HEK293T (cell line): ENCODE data around the gene MYO15A.

ENCODE experiments used
- ARNT ChIP-seq: fragments of 450-650 bp; IDR thresholded peaks from 2 replicates; pipeline ENCODE4 v1.6.1; 2017; ENCODE audit warnings: mild to moderate bottlenecking
- BHLHE40 ChIP-seq: fragments of 450-650 bp; IDR thresholded peaks from 2 replicates; pipeline ENCODE4 v1.6.1; 2016; ENCODE audit warnings: mild to moderate bottlenecking, moderate library complexity, borderline replicate concordance
- CTBP1 ChIP-seq: fragments of 450-650 bp; IDR thresholded peaks from 2 replicates; pipeline ENCODE4 v1.6.1; 2016; ENCODE audit warnings: borderline replicate concordance
- ELF4 ChIP-seq: fragments of 450-650 bp; IDR thresholded peaks from 2 replicates; pipeline ENCODE4 v1.6.1; 2017; ENCODE audit warnings: antibody characterized with exemption
- FOXK2 ChIP-seq: fragments of 450-650 bp; IDR thresholded peaks from 2 replicates; pipeline ENCODE4 v1.6.1; 2016; ENCODE audit warnings: mild to moderate bottlenecking
- FOXM1 ChIP-seq: fragments of 450-650 bp; IDR thresholded peaks from 2 replicates; pipeline ENCODE4 v1.6.1; 2017; ENCODE audit warnings: mild to moderate bottlenecking, borderline replicate concordance
- HDGF ChIP-seq: fragments of 450-650 bp; IDR thresholded peaks from 2 replicates; pipeline ENCODE4 v1.6.1; 2017; ENCODE audit warnings: antibody characterized with exemption, borderline replicate concordance
- L3MBTL2 ChIP-seq: fragments of 450-650 bp; conservative IDR thresholded peaks from 2 replicates; pipeline ENCODE4 v1.6.1; 2016; ENCODE audit warnings: mild to moderate bottlenecking
- NFRKB ChIP-seq: fragments of 450-650 bp; IDR thresholded peaks from 2 replicates; pipeline ENCODE4 v1.6.1; 2016; ENCODE audit warnings: mild to moderate bottlenecking, moderate library complexity
- SP1 ChIP-seq: fragments of 450-650 bp; IDR thresholded peaks from 2 replicates; pipeline ENCODE4 v1.6.1; 2017
- SUZ12 ChIP-seq: fragments of 450-650 bp; IDR thresholded peaks from 2 replicates; pipeline ENCODE4 v1.6.1; 2016; ENCODE audit warnings: mild to moderate bottlenecking
- ZNF384 ChIP-seq: fragments of 450-650 bp; IDR thresholded peaks from 2 replicates; pipeline ENCODE4 v1.6.1; 2016
- TF ChIP-seq, protein P1 (sequence below): fragments of 450-650 bp; IDR thresholded peaks from 2 replicates; pipeline ENCODE4 v1.6.1; 2016

DNA sequence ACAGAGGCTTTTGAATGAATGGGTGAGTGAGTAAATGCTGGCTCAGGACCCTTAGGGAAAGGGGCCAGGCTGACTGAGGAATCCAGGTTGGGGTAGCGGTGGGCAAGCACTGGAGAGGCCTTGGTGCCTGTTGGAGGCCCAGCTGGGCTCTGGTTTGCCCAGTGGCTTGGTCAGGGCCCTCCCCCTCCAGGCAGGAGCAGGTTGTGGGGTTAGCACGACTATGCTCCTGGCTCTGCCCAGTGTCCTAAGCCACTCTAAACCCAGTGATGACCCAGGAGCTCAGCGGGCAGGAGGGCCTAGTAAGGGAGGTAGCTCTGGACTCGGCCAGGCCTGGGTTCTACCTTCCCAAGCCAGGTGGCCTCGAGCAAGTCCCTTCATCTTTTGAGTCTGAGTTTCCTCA, 7.5 kb downstream of the MYO15A start:
- no peak for TF ChIP-seq ARNT
- TF ChIP-seq L3MBTL2 = no peak
- no peak for TF ChIP-seq NFRKB
- no peak for TF ChIP-seq SP1
- no peak for TF ChIP-seq FOXK2
- no peak for TF ChIP-seq HDGF
- TF ChIP-seq, protein P1, sequence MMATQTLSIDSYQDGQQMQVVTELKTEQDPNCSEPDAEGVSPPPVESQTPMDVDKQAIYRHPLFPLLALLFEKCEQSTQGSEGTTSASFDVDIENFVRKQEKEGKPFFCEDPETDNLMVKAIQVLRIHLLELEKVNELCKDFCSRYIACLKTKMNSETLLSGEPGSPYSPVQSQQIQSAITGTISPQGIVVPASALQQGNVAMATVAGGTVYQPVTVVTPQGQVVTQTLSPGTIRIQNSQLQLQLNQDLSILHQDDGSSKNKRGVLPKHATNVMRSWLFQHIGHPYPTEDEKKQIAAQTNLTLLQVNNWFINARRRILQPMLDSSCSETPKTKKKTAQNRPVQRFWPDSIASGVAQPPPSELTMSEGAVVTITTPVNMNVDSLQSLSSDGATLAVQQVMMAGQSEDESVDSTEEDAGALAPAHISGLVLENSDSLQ = no peak
- TF ChIP-seq CTBP1 = no peak
- no peak for TF ChIP-seq ZNF384
- no peak for TF ChIP-seq SUZ12
- TF ChIP-seq ELF4 = no peak
- no peak for TF ChIP-seq BHLHE40
- TF ChIP-seq FOXM1 = no peak
